Prostate gland (tissue), 2 donors: ENCODE measurements around the gene C3orf20.

Source experiments
- POLR2A ChIP-seq: fragments of 450-650 bp; IDR thresholded peaks from one replicate; pipeline ENCODE4 v1.6.1; 2016; ENCODE audit warnings: antibody characterized with exemption, mild to moderate bottlenecking
- TF ChIP-seq, protein P1 (sequence below), 4 experiments: fragments of 200-600 bp in 2 of 4; fragments of 450-650 bp in 2 of 4; sonication (generic) in 2 of 4; IDR thresholded peaks; 1 replicate in 3 of 4; 2 replicates in 1 of 4; pipeline ENCODE4 v1.5.1; 2016 to 2019; ENCODE audit warnings: antibody characterized with exemption in 4 of 4, mild to moderate bottlenecking in 2 of 4, moderate library complexity in 2 of 4

DNA sequence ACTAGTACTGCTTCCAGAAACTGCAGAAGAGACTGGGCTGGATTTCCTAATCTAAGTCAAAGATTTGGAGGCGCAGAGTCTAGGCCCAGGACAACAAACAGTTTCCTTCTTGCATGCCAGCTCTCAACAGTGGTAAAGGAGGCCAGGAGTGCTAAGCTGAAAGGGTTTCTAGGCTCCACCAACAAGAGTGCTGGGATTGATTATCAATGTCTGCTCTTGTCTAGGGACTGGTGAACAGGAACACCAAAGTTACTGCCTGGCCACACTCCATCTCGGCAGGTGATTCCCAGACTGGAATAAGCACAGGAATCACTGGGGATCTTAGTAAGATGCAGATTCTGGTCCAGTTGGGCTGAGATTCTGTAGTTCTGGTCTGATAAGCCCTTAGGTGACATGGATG, 121.1 kb downstream of the C3orf20 start:
- TF ChIP-seq, protein P1, sequence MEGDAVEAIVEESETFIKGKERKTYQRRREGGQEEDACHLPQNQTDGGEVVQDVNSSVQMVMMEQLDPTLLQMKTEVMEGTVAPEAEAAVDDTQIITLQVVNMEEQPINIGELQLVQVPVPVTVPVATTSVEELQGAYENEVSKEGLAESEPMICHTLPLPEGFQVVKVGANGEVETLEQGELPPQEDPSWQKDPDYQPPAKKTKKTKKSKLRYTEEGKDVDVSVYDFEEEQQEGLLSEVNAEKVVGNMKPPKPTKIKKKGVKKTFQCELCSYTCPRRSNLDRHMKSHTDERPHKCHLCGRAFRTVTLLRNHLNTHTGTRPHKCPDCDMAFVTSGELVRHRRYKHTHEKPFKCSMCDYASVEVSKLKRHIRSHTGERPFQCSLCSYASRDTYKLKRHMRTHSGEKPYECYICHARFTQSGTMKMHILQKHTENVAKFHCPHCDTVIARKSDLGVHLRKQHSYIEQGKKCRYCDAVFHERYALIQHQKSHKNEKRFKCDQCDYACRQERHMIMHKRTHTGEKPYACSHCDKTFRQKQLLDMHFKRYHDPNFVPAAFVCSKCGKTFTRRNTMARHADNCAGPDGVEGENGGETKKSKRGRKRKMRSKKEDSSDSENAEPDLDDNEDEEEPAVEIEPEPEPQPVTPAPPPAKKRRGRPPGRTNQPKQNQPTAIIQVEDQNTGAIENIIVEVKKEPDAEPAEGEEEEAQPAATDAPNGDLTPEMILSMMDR (IDR thresholded peaks at IDR 0.05) = no peak
- no peak for TF ChIP-seq POLR2A
